GM13977 (cell line): ENCODE results near the gene DQX1.
"Not testable (repeated sequence)": the region's sequence is repeated elsewhere in the genome, so short reads cannot be mapped to it uniquely, and the experiment has no call there.

Source experiments
- DNase-seq: peaks from one replicate; pipeline ENCODE4 v3.0.0; 2012; ENCODE audit warnings: low spot score
- CTCF ChIP-seq: IDR thresholded peaks from 2 replicates; pipeline ENCODE4 v1.5.1; 2012; ENCODE audit warnings: mild to moderate bottlenecking, control low read depth; ENCODE audit not compliant: insufficient read depth; ENCODE audit errors: extremely low read depth, missing control alignments
- in situ Hi-C: fragments of 300-500 bp; cut with MboI; formaldehyde crosslinking; loops from one replicate; pipeline ENCODE4 v1.12.0; 2022; ENCODE audit warnings: low sequenced_read_pairs, low pct_unique_long_range_greater_than_20kb, mixed read lengths, inconsistent platforms; ENCODE audit not compliant: unreplicated experiment

The DQX1 gene

GRCh38 chr2:74474899-74475298 lies 51.1 kb downstream of the DQX1 start:
- DNase-seq: no peak
- in situ Hi-C loops: loop anchor here (25.0 kb wide), 1 partner anchor 112 kb away; no protein-coding TSS in a partner anchor
- peak; percentile 46 for TF ChIP-seq CTCF

GRCh38 chr2:74474481-74474880 lies 51.5 kb downstream of the DQX1 start:
- TF ChIP-seq CTCF: no peak
- DNase-seq: no peak
- in situ Hi-C loops: no loop called here

- in situ Hi-C loops: no loop called here
- TF ChIP-seq CTCF: no peak
- DNase-seq: peak; percentile 14
Observed at GRCh38 chr2:74472945-74473258, 53.1 kb downstream of the DQX1 start.

- in situ Hi-C loops: no loop called here
- DNase-seq: peak; percentile 86
- TF ChIP-seq CTCF: no peak
Observed at GRCh38 chr2:74472086-74472944, 53.7 kb downstream of the DQX1 start, which contains the start of gene MRPL53. TSS of gene MRPL53 (minus strand) at chr2:74472680. CDS start at chr2:74472660, 20 bp downstream.

GRCh38 chr2:74471332-74472065 lies 54.5 kb downstream of the DQX1 start:
- no peak for TF ChIP-seq CTCF
- in situ Hi-C loops: no loop called here
- DNase-seq: peak; percentile 5

- DNase-seq, in situ Hi-C loops: not testable (repeated sequence)
Observed at GRCh38 chr2:74470742-74471141, 55.3 kb downstream of the DQX1 start.
